Lung (tissue), 12 donors: ENCODE data around the gene FGA. TPM values are rescaled to one million over a fixed set of nuclear protein-coding genes. Genes with fewer than 3 reads are reported as not detected.

Experiments
- ATAC-seq: fragments of 200-7000 bp; cut with Tn5 transposase; one replicate; pipeline ENCODE4 v1.9.1; 2020; ENCODE audit warnings: moderate number of reproducible peaks; ENCODE audit not compliant: insufficient read depth, low FRiP score
- DNase-seq, 3 donors: peaks; one replicate each; pipeline ENCODE4 v3.0.0-alpha.2; 2013 to 2017
- H3K27ac ChIP-seq, 2 donors: one replicate each; pipeline ENCODE4 v1.5.1; 2013; ENCODE audit warnings: mild to moderate bottlenecking in 2 of 2, moderate library complexity in 2 of 2, control low read depth in 1 of 2, inconsistent platforms in 1 of 2, low read depth in 1 of 2, low read length in 1 of 2
- H3K27me3 ChIP-seq, 3 donors: one replicate each; pipeline ENCODE4 v1.5.1; 2013; ENCODE audit warnings: low read length in 2 of 3; ENCODE audit not compliant: control insufficient read depth in 3 of 3, insufficient read depth in 3 of 3
- H3K36me3 ChIP-seq, 4 donors: one replicate each; pipeline ENCODE4 v1.5.1; 2013; ENCODE audit warnings: low read length in 4 of 4, mild to moderate bottlenecking in 1 of 4, moderate library complexity in 1 of 4; ENCODE audit not compliant: control insufficient read depth in 4 of 4, insufficient read depth in 4 of 4
- H3K4me1 ChIP-seq, 5 donors: one replicate each; pipeline ENCODE4 v1.5.1; 2013; ENCODE audit warnings: low read length in 5 of 5, mild to moderate bottlenecking in 2 of 5, moderate library complexity in 1 of 5; ENCODE audit not compliant: control insufficient read depth in 5 of 5, insufficient read depth in 5 of 5
- H3K4me3 ChIP-seq: one replicate; pipeline ENCODE4 v1.5.1; 2013; ENCODE audit warnings: mild to moderate bottlenecking, control low read depth, moderate library complexity
- H3K9ac ChIP-seq, 2 donors: one replicate each; pipeline ENCODE4 v1.5.1; 2013; ENCODE audit warnings: low read length in 2 of 2, control low read depth in 1 of 2; ENCODE audit not compliant: insufficient read depth in 1 of 2
- H3K9me3 ChIP-seq, 4 donors: one replicate each; pipeline ENCODE4 v1.5.1; 2013; ENCODE audit warnings: low read length in 3 of 4, mild to moderate bottlenecking in 1 of 4, moderate library complexity in 1 of 4; ENCODE audit not compliant: control insufficient read depth in 4 of 4, insufficient read depth in 3 of 4
- WGBS, 2 donors: extraction: QIAGEN DNeasy Blood & Tissue Kit; methylation state at CpG; one replicate each; pipeline ENCODE4 v1.1.7; 2013; 5-methylcytosine and 5-hydroxymethylcytosine counted together
- polyA plus RNA-seq, 2 donors: library from polyadenylated mRNA; stranded (reverse); fragments of 200-250 nt; gene quantifications; one replicate each; pipeline ENCODE4 v1.2.1, GENCODE V29; 2013
- total RNA-seq, 2 donors: library from RNA; depleted of rRNA in 1 of 2; stranded (reverse); fragments of >200 nt in 1 of 2; gene quantifications; one replicate each; pipeline ENCODE4 v1.2.1, GENCODE V29; 2014 to 2021
- TF ChIP-seq, protein P1 (sequence below): IDR thresholded peaks from 2 replicates; pipeline ENCODE4 v1.5.1; 2012; ENCODE audit warnings: mild to moderate bottlenecking; ENCODE audit errors: control extremely low read depth, extremely low read depth
- donor health status: control.
- donor health status: control.
- donor health status: Bipolar disorder and iron deficiency.
- donor health status: healthy.
- donor health status: DM: yes; HTN: yes; CAD: no.

Gene FGA
- total and polyA plus RNA-seq, 4 donors = 1.4 to 56.1 (median 15.2) TPM

DNA sequence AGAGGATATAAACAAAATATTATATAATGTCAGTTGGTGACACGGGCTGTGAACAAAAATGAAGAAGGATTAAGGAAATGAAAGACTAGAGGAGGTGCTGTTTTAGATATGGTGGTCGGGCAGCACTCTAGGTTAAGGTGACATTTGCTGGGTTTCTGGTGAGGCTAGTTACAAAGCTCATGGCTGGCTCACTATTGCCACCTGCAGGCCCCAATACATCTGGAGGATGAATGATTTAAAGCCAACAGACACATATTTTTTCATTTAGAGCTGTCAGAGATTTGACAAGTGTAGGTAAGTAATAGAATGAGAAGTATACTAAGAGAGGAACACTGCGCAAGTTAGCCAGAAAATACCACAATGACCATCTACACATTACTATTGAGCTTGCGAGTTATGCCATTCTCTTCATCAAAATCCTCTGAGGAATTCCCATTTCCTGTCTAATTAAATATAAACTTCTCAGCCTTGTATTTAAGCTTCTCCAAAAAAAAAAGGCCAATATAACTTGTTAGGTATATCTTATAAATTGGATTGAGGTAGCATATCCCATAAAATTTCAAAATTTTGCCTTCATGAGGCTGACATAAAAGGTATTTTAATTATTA is 28.3 kb upstream of the FGA start:
- Histone ChIP-seq H3K36me3 (no peaks in the 10 kb centered on the region), H3K9ac (no peak overlapping the region), H3K27ac (no peak overlapping the region), H3K4me1 (no peaks in the 10 kb centered on the region), H3K4me3 (no peak overlapping the region), H3K27me3 (peaks cover 0 to 3% (median 0%) of the 10 kb centered on the region in 3 donors), H3K9me3 (peaks cover 0 to 2% (median 0%) of the 10 kb centered on the region in 4 donors)
- DNase-seq = peak; percentile 40 to 59 (median 45)
- TF ChIP-seq, protein P1, sequence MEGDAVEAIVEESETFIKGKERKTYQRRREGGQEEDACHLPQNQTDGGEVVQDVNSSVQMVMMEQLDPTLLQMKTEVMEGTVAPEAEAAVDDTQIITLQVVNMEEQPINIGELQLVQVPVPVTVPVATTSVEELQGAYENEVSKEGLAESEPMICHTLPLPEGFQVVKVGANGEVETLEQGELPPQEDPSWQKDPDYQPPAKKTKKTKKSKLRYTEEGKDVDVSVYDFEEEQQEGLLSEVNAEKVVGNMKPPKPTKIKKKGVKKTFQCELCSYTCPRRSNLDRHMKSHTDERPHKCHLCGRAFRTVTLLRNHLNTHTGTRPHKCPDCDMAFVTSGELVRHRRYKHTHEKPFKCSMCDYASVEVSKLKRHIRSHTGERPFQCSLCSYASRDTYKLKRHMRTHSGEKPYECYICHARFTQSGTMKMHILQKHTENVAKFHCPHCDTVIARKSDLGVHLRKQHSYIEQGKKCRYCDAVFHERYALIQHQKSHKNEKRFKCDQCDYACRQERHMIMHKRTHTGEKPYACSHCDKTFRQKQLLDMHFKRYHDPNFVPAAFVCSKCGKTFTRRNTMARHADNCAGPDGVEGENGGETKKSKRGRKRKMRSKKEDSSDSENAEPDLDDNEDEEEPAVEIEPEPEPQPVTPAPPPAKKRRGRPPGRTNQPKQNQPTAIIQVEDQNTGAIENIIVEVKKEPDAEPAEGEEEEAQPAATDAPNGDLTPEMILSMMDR = peak; percentile 30
- WGBS, 2 donors = 46 to 49% methylated on average over 4 of the region's 4 CpGs
- ATAC-seq = no peak

DNA sequence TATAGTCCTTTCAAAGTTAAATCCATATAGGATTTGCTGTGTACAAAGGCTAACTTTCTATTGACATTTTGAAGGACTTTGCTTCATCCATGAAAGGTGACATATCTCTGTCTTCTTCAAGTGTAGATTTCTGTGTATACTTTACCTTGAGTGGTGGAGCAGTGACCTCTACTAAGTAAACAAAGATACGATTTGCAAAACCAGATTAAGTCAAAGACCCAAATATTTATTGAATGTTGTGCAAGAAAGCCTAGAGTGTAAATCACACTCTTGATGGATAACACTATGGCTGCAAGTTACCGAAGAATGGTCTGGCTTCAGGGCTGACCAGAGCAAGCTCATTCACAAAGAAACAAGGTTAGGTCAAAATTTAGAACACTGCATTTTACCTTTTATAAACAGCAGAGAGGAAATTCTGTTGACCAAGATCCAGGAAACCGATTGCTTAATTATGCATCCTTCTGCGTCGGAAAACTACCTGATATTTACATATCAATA is 27.3 kb upstream of the FGA start:
- 47 to 54% methylated on average over 5 of the region's 5 CpGs for WGBS, 2 donors
- no peaks in the 10 kb centered on the region for H3K36me3 ChIP-seq

GRCh38 chr4:154616731-154617130 is 26.2 kb upstream of the FGA start:
- Histone ChIP-seq H3K4me1 (no peaks in the 10 kb centered on the region), H3K27me3 (peaks cover 0 to 6% (median 0%) of the 10 kb centered on the region in 3 donors), H3K4me3 (no peak overlapping the region), H3K9ac (no peak overlapping the region), H3K9me3 (peaks cover 0 to 2% (median 0%) of the 10 kb centered on the region in 4 donors), H3K27ac (no peak overlapping the region), H3K36me3 (no peaks in the 10 kb centered on the region)
- no peak for ATAC-seq
- TF ChIP-seq, protein P1 = no peak
- 34 to 54% methylated on average over 2 of the region's 2 CpGs for WGBS, 2 donors
- DNase-seq = no peak

More for the DNA sequence above, 27.3 kb upstream of the FGA start:
- peaks cover 0 to 3% (median 0%) of the 10 kb centered on the region in 3 donors for H3K27me3 ChIP-seq
- H3K4me3 ChIP-seq = no peak overlapping the region
- no peaks in the 10 kb centered on the region for H3K4me1 ChIP-seq
- H3K9ac ChIP-seq = no peak overlapping the region
- DNase-seq = no peak
- no peak overlapping the region for H3K27ac ChIP-seq
- no peak for ATAC-seq
- H3K9me3 ChIP-seq = peaks cover 0 to 2% (median 0%) of the 10 kb centered on the region in 4 donors
- TF ChIP-seq, protein P1 = no peak
